ENCODE results near the gene LGALS3BP.

DNA sequence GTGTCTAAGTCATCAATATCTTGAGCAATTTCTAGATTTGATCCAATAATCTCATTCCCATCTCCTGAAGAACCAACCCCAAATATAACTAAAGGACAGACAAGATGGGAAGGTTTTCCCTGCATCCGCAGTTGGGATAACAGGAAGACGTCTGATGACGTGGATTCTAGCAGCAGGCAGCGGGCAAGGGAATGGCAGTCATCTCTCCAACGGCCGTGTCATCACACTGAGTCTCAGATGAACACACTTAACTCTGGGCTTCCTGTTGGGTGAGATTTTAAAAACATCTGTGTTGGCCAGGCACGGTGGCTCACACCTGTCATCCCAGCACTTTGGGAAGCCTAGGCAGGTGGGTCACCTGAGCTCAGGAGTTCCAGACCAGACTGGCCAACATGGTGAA is 33.6 kb downstream of the LGALS3BP start:
- TF ChIP-seq TAF1 (IDR thresholded peaks at IDR 0.05; ENCODE audit: borderline replicate concordance, low read depth, low read length) (no peak), POLR2A (IDR thresholded peaks at IDR 0.05; ENCODE audit: low read depth, low read length) (no peak)
